ENCODE results near the gene SLC40A1. TPM values are rescaled to one million over a fixed set of nuclear protein-coding genes. Genes with fewer than 3 reads are reported as not detected.

SLC40A1 gene, protein sequence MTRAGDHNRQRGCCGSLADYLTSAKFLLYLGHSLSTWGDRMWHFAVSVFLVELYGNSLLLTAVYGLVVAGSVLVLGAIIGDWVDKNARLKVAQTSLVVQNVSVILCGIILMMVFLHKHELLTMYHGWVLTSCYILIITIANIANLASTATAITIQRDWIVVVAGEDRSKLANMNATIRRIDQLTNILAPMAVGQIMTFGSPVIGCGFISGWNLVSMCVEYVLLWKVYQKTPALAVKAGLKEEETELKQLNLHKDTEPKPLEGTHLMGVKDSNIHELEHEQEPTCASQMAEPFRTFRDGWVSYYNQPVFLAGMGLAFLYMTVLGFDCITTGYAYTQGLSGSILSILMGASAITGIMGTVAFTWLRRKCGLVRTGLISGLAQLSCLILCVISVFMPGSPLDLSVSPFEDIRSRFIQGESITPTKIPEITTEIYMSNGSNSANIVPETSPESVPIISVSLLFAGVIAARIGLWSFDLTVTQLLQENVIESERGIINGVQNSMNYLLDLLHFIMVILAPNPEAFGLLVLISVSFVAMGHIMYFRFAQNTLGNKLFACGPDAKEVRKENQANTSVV
- 2.6 and 12.3 TPM in 2 replicates for total RNA-seq

DNA sequence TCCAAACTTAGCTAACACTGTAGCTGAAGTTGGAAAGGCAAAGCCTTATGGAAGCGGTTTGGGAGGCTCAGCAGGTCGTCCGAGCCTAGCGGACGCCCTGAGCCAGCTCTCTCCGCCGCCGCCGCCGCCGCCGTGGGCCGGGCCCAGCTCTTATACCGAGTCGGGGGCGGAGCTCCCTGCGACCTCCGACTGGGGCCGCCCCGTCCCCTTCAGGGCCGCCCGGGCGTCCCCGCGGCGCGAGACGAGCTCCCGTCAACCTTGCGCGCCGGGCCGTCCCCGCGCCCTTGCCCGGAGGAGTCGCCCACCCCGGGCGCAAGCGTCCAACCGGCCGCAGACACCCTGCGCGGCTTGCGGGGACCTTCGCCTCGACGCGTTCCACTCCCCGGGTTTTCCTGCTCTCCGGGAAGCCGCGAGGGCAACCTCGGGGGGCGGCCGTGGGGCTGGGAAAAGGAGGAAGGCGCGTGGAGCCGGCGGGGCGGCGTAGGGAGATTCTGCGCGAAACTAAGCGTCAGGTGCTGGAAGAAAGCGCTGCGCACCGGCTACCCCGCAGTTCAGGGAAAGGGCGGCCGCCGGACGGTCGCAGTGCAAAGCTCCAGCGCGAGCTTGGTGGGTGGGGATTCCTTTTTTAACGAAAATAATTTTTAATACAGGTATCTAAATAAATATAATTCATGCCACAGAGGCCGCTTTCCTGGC lies at the start of gene SLC40A1:
Gene SLC40A1, minus strand, starts transcription at position 129 of the 696 bp plus-strand sequence. CDS start 326 bp downstream, outside the sequence.

Other genes with a start within 250 kb of the SLC40A1 start
- gene WDR75, start 139.3 kb downstream of the SLC40A1 start, total RNA-seq, result 20.2 and 30.1 TPM in 2 replicates
- gene ASNSD1, start 80.7 kb upstream of the SLC40A1 start, total RNA-seq, result 16.6 and 21.8 TPM in 2 replicates
- gene ANKAR, start 93.9 kb upstream of the SLC40A1 start, total RNA-seq, result 0.49 and 4.8 TPM in 2 replicates
- gene OSGEPL1, start 182.0 kb upstream of the SLC40A1 start, total RNA-seq, result 3.7 and 7.0 TPM in 2 replicates
- gene ORMDL1, start 203.6 kb upstream of the SLC40A1 start, total RNA-seq, result 31.9 and 35.7 TPM in 2 replicates
- gene PMS1, start 203.7 kb upstream of the SLC40A1 start, total RNA-seq, result 8.4 and 13.7 TPM in 2 replicates